BE2C (cell line): Measurements from ENCODE around the gene ETV5.

Source experiments
- DNase-seq: peaks from one replicate; pipeline ENCODE4 v3.0.0-alpha.2; 2020
- H3K27me3 ChIP-seq: fragments of 250-450 bp; sonication (Bioruptor Pico); 2 replicates; pipeline ENCODE4 v1.5.1; 2020; ENCODE audit warnings: mild to moderate bottlenecking
- H3K36me3 ChIP-seq: fragments of 250-450 bp; sonication (Bioruptor Pico); 2 replicates; pipeline ENCODE4 v1.5.1; 2020; ENCODE audit warnings: mild to moderate bottlenecking
- H3K4me1 ChIP-seq: fragments of 250-450 bp; sonication (Bioruptor Pico); 2 replicates; pipeline ENCODE4 v1.5.1; 2020
- H3K4me3 ChIP-seq: 2 replicates; pipeline ENCODE4 v1.5.1; 2011; ENCODE audit warnings: low read depth, low read length
- H3K9me3 ChIP-seq: fragments of 250-450 bp; sonication (Bioruptor Pico); 2 replicates; pipeline ENCODE4 v1.5.1; 2020
- TF ChIP-seq, protein P1 (sequence below): IDR thresholded peaks from 2 replicates; pipeline ENCODE4 v1.5.1; 2012; ENCODE audit warnings: mild to moderate bottlenecking, low read depth, low read length

Gene ETV5

DNA sequence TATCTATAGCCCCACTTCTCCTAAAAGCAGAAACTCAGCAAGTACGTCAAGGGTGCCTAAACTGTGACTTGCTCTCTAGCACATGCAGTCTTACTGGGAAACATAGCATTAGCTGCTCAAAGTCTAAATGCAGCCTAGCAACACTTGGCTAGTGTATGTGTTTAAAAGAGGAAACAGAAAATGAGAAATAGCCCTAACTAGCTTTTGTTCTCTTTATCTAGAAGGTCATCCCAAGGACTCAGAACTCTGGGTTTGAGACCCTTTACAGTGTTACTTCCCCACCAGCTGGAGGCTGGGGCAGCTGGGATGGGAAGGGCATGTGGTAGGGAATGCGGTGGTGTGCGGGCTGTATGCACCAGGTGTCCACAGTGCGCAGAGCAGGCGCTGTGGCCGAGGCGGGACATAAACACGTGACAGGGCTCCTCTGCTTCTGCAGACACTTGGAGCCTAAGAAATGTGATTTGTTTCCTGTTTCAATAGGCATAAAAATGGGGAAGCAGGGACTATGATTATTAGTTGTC lies 13.3 kb downstream of the ETV5 start:
- Histone ChIP-seq H3K4me1 (peaks cover 31% of the 10 kb centered on the region), H3K9me3 (no peaks in the 10 kb centered on the region), H3K36me3 (peaks cover 5% of the 10 kb centered on the region; the same call in 1 of the 2 replicates), H3K27me3 (no peaks in the 10 kb centered on the region), H3K4me3 (no peak overlapping the region)
- no peak for DNase-seq
- TF ChIP-seq, protein P1, sequence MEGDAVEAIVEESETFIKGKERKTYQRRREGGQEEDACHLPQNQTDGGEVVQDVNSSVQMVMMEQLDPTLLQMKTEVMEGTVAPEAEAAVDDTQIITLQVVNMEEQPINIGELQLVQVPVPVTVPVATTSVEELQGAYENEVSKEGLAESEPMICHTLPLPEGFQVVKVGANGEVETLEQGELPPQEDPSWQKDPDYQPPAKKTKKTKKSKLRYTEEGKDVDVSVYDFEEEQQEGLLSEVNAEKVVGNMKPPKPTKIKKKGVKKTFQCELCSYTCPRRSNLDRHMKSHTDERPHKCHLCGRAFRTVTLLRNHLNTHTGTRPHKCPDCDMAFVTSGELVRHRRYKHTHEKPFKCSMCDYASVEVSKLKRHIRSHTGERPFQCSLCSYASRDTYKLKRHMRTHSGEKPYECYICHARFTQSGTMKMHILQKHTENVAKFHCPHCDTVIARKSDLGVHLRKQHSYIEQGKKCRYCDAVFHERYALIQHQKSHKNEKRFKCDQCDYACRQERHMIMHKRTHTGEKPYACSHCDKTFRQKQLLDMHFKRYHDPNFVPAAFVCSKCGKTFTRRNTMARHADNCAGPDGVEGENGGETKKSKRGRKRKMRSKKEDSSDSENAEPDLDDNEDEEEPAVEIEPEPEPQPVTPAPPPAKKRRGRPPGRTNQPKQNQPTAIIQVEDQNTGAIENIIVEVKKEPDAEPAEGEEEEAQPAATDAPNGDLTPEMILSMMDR = no peak

DNA sequence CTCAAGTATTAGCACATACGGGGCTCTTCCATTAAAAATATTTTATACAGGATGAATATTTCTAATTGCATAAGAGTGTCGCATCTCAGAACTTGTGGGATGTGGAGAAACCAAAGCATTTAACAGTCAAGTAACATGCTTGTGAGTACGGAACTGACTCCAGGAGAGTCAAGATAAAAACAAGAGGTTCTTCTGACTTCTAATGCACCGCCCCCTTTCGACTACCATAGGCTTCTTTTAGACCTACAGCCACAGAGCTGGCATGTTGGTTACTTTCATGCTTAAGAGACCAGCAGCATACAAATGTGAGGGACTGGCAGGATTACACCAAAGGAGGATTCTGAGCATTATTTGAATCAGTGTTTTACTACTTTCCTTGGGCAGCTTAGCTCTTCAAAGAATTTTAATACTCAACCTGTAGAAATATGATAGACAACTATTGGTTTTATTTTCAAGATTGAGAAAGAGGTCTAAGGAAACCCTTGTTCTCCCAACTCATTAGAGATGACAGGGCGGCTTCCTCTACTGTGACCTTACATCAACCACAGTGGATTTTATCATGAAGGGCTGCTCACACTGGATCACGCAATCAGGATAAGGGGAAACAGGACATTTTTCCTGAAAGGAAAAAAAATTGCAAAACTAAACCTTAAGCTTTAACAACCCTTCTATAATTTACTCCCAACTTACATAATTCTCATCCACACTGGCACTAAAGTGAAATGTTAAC lies 14.0 kb downstream of the ETV5 start:
- no peaks in the 10 kb centered on the region for H3K9me3 ChIP-seq
- no peak overlapping the region for H3K4me3 ChIP-seq
- H3K4me1 ChIP-seq = peaks cover 24% of the 10 kb centered on the region
- 0 out of 2 replicates have a peak, but pooled peaks cover 5% of the 10 kb centered on the region for H3K36me3 ChIP-seq
- TF ChIP-seq, protein P1 = no peak
- no peaks in the 10 kb centered on the region for H3K27me3 ChIP-seq
- no peak for DNase-seq

DNA sequence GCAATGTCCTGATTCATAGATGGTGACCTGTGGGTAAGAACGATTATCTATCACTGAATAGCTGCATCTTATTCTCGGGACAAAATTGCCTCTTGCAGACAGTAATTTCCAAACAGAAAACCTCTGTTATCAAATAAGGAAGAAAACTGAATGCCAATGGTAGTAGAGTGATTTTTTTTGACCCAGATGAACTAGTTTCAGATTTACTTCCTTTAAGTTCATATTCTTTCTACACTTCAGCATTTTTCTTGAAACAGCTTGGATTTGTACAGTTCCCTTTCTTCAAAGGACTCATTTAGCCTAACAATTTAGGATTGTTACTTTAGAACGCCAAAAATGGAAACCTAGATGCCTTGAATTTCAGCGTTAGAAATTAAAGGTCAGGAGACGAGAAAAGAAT lies 14.6 kb downstream of the ETV5 start:
- DNase-seq = no peak
- H3K27me3 ChIP-seq = no peaks in the 10 kb centered on the region
- 0 out of 2 replicates have a peak, but pooled peaks cover 5% of the 10 kb centered on the region for H3K36me3 ChIP-seq
- H3K4me3 ChIP-seq = no peak overlapping the region
- peaks cover 22% of the 10 kb centered on the region for H3K4me1 ChIP-seq
- TF ChIP-seq, protein P1 = no peak
- H3K9me3 ChIP-seq = no peaks in the 10 kb centered on the region

DNA sequence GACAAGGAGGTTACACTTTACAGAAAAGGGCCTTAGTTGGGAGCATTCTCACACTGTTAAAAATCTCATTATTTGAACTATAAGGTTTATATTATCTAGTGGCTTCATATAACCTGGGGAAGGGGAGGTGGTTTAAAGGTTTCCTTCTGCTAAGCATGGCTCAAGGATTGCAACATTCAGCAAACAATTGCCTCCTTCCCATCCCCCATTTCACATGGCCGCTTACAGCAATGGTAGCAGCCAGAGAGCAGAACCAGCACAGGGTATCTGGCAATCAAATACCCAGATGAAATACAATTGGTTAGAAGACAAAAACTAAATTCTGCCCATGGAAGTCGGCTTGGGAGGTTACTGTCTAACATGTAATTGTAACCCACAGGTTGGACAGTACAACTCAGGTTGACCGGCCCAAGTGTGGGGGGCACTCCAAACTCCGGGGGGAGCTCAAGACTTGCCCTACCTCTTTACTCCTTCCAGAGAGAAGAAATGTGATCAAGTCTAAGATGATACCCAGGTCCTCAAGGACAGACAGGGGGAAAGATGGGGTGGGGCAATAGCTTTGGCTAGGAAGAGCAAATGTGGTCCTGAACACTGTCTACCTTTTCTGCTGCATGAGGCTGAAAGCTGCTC lies 15.5 kb downstream of the ETV5 start:
- Histone ChIP-seq H3K36me3 (0 out of 2 replicates have a peak, but pooled peaks cover 5% of the 10 kb centered on the region), H3K4me1 (peaks cover 21% of the 10 kb centered on the region), H3K4me3 (no peak overlapping the region), H3K27me3 (no peaks in the 10 kb centered on the region), H3K9me3 (no peaks in the 10 kb centered on the region)
- DNase-seq = no peak
- TF ChIP-seq, protein P1 = no peak

DNA sequence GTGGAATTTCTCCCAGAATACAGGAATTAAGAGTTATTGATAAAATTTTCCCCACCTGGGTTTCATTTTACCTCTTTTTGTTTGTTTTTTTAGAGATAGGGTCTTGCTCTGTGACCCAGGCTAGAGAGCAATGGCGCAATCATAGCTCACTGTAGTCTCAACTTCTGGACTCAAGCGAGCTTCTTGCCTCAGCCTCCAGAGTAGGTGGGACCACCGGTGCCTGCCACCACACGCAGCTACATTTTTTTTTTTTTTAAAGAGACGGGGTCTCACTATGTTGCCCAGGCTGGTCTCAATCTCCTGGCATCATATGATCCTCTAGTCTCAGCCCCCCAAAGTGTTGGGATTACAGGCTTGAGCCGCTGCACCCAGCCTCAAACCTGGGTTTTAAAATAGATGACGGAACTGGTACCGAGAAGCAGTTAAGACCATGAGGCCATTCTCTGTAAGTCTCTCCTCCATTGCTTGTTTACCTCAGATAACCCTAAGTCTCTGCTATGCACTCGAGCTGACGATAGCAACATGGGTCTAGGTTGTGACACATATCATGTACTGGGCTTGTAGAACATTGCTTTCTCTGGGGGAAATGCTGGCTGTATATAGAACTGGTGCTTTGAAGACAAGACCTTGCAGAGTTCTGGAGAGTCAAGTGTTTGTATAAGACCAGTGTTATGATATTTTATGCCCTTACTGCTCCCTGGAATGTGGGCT lies 16.4 kb downstream of the ETV5 start:
- DNase-seq = no peak
- Histone ChIP-seq H3K4me1 (peaks cover 20% of the 10 kb centered on the region), H3K36me3 (peaks cover 8% of the 10 kb centered on the region), H3K9me3 (no peaks in the 10 kb centered on the region), H3K27me3 (no peaks in the 10 kb centered on the region), H3K4me3 (no peak overlapping the region)
- TF ChIP-seq, protein P1 = no peak
